ENCODE results near the gene RNF141. TPM values are rescaled to one million over a fixed set of nuclear protein-coding genes. Genes with fewer than 3 reads are reported as not detected.

RNF141 gene
- total RNA-seq, 1 experiment from 2014 or later = 31.7 TPM

GRCh38 chr11:10565493-10565892 lies 24.5 kb upstream of the RNF141 start:
- in situ Hi-C loops (cut with HindIII; ENCODE audit: low pct_unique_long_range_greater_than_20kb, low sequenced_read_pairs) = no loop called here
- no peak for DNase-seq (ENCODE audit: low read depth, low spot score)

GRCh38 chr11:10564696-10565318 lies 23.8 kb upstream of the RNF141 start:
- in situ Hi-C loops (cut with HindIII; ENCODE audit: low pct_unique_long_range_greater_than_20kb, low sequenced_read_pairs) = no loop called here
- no peak for DNase-seq (ENCODE audit: low read depth, low spot score)

GRCh38 chr11:10564030-10564429 lies 23.0 kb upstream of the RNF141 start:
- no peak for DNase-seq (ENCODE audit: low read depth, low spot score)
- in situ Hi-C loops (cut with HindIII; ENCODE audit: low pct_unique_long_range_greater_than_20kb, low sequenced_read_pairs) = no loop called here

GRCh38 chr11:10561947-10562346 lies 21.0 kb upstream of the RNF141 start:
- in situ Hi-C loops (cut with HindIII; ENCODE audit: low pct_unique_long_range_greater_than_20kb, low sequenced_read_pairs) = no loop called here
- DNase-seq (ENCODE audit: low read depth, low spot score) = no peak

DNA sequence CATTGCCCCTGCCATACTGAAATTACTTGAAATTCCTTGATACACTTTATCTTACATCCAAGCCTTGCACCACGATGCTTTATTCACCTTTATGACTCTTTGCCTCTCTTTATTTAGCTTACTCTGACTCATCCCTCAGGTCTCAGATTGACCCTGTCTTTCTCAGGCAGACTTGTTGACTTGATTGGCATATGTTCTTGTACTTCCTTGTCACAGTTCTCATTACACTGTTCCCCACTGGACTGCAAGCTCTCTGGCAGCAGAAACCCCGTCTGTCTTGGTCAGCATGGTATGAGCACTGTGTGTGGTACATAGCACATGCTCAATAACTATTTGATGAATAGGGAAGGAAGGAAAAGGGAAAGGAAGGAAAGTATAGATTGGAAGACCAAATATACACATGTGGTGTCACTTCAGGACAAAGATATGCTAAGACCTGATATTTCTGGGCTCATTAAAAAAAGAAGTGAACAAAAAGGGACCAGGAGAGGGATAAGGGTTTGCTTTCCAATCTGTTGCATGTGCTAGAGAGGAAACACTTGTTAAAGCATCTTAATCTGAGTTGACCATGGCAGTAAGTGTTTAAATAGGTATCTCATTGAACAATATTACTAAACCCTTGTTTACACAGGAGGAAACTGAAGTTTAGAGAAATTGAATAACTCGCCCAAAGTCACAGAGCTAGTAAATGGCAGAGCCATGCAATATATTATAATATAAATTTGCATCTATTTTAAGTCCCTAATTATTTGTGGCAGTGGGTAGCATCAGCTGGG lies 20.2 kb upstream of the RNF141 start:
- no peak for DNase-seq (ENCODE audit: low read depth, low spot score)
- in situ Hi-C loops (cut with HindIII; ENCODE audit: low pct_unique_long_range_greater_than_20kb, low sequenced_read_pairs) = no loop called here

DNA sequence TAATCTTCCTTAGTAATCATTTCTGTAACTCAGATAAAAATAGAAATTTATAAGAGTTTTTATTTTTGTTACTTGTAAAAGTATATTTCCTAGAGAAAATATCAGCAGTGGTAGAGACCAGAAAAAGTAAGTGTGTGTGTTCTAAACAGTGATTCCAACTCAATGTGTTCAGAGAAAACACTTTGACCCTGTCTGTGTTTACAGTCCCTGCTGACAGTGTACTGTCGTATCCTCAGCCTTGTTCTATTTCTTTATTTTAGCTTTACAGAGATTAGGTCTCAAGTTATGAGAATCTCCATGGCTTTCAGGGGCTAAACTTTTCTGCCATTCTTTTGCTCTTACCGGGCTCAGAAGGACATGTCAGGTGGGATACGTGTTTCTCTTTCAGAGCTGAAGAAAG lies 17.3 kb upstream of the RNF141 start:
- in situ Hi-C loops (cut with HindIII; ENCODE audit: low pct_unique_long_range_greater_than_20kb, low sequenced_read_pairs) = no loop called here
- DNase-seq (ENCODE audit: low read depth, low spot score) = no peak

GRCh38 chr11:10556590-10556989 lies 15.6 kb upstream of the RNF141 start:
- in situ Hi-C loops (cut with HindIII; ENCODE audit: low pct_unique_long_range_greater_than_20kb, low sequenced_read_pairs) = no loop called here
- DNase-seq (ENCODE audit: low read depth, low spot score) = no peak

- in situ Hi-C loops (cut with HindIII; ENCODE audit: low pct_unique_long_range_greater_than_20kb, low sequenced_read_pairs) = no loop called here
- no peak for DNase-seq (ENCODE audit: low read depth, low spot score)
Measured at GRCh38 chr11:10551845-10552352, 10.9 kb upstream of the RNF141 start.

- in situ Hi-C loops (cut with HindIII; ENCODE audit: low pct_unique_long_range_greater_than_20kb, low sequenced_read_pairs) = no loop called here
- no peak for DNase-seq (ENCODE audit: low read depth, low spot score)
Measured at GRCh38 chr11:10551290-10551592, 10.3 kb upstream of the RNF141 start.

- DNase-seq (ENCODE audit: low read depth, low spot score) = no peak
- in situ Hi-C loops (cut with HindIII; ENCODE audit: low pct_unique_long_range_greater_than_20kb, low sequenced_read_pairs) = no loop called here
Measured at GRCh38 chr11:10550503-10551289, 9.7 kb upstream of the RNF141 start.

GRCh38 chr11:10544491-10545465 lies 3.8 kb upstream of the RNF141 start:
- no peak for DNase-seq (ENCODE audit: low read depth, low spot score)
- in situ Hi-C loops (cut with HindIII; ENCODE audit: low pct_unique_long_range_greater_than_20kb, low sequenced_read_pairs) = no loop called here

DNA sequence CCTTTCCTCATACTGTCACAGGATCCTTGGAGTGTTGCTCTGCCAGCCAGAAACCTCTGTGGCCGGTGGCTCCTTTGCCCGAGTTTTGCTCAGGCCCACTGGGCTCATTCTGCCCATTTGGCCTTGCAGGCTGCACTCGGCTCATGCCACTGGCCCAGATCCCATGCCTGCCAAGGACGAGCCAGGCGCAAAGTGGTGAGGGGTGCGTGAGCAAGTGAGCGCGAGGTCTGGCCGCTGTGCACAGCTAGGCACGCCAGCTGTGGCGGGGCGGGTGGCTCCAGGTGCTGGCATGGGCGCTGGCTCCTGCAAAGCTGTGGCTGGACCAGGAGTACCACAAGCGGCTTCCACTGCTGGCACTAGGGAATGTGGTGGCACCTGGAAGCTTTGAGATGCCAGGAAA lies 2.8 kb upstream of the RNF141 start:
- in situ Hi-C loops (cut with HindIII; ENCODE audit: low pct_unique_long_range_greater_than_20kb, low sequenced_read_pairs) = no loop called here
- no peak for DNase-seq (ENCODE audit: low read depth, low spot score)

- DNase-seq (ENCODE audit: low read depth, low spot score) = no peak
- in situ Hi-C loops (cut with HindIII; ENCODE audit: low pct_unique_long_range_greater_than_20kb, low sequenced_read_pairs) = no loop called here
Measured at GRCh38 chr11:10542776-10543175, 1.8 kb upstream of the RNF141 start.

DNA sequence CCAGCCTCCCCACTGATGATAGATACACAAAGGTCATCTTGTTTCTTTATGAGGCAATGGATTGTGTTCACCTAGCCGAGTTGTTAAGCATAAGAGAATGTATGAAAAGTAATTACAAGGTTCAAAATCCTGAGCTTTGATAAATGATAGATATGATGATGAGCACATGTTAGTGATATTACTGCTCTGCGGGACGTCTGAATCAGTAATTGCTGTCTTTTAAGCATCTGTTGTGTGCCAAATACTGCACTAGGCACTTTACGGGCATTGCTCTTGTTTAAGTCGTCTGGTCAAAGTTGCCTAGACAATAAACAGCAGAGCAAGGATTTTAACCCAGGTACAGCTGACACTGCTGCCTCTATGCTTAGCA lies 559 bp upstream of the RNF141 start:
- DNase-seq (ENCODE audit: low read depth, low spot score) = no peak
- in situ Hi-C loops (cut with HindIII; ENCODE audit: low pct_unique_long_range_greater_than_20kb, low sequenced_read_pairs) = no loop called here

DNA sequence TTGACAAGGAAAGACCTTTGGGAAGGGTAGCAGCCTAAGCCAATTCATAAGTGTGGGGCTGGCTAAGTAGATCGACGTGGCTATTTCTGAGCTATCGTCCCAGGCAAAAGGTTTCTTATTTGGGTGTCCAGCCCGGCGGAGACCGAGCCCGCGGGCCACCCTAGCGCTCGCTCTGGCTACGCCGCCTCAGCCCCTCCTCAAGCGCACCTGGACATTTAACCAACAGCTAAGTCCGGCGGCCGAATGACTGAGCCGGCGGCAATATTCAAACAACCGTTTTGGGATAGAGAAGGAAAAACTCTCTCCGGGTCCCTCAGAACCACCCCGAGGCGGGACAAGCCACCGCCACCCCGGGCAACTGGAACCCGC lies 457 bp downstream of the RNF141 start:
- DNase-seq (ENCODE audit: low read depth, low spot score) = no peak
- in situ Hi-C loops (cut with HindIII; ENCODE audit: low pct_unique_long_range_greater_than_20kb, low sequenced_read_pairs) = no loop called here

DNA sequence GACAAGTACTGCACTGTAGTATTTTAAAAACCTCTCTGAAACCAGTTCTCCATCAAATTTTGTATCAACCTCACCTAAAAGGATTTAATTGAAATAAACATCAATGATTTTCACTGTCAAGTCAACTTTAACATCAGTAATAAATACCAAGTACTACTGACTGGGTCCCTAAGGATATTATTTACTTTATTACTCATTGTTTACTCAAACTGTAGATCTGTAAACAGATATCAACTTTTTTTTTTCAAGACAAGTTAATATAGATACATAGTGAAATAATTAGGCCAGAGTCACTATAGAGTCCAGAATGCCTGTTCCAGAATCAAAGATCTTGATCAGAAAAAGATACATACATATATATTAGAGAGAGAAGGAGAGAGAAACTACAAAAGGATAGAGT lies 1.6 kb downstream of the RNF141 start:
- in situ Hi-C loops (cut with HindIII; ENCODE audit: low pct_unique_long_range_greater_than_20kb, low sequenced_read_pairs) = no loop called here
- DNase-seq (ENCODE audit: low read depth, low spot score) = no peak

DNA sequence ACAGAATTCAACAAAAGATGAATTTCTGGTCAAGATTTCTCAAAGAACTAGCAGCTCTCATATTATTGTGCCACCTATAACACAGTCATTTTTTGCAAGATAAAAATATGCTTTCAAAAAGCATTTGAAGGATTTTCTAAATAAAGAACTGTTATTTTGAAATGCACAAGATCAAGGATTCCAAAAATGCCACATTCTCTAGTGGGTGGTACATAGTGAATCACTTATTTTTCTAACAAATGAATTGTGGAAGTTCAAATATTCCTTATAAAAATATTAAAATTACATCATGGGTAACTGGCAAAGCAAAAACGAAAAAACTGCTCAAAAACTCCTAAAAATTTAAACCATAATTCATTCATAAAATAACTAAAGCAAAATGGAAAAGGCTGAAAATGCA lies 2.1 kb downstream of the RNF141 start:
- no peak for DNase-seq (ENCODE audit: low read depth, low spot score)
- in situ Hi-C loops (cut with HindIII; ENCODE audit: low pct_unique_long_range_greater_than_20kb, low sequenced_read_pairs) = no loop called here

DNA sequence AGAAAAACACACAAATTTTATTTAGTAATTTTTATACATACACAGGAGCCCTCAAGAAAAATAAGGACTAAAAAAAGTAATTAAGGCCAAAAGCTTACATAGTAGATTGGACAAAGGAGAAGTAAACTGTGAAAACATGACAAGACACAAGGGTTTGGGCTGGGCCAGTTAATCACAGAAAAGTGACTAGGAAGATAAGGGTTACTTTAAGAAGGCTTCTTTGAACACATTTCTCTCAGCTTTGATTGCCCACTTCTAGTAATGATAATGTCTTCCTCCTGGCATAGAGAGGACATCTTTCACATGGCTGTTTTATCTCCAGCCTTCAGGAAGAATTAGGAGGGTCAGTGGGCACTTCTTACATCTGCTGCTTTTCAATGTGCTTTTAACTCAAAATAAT lies 3.4 kb downstream of the RNF141 start:
- in situ Hi-C loops (cut with HindIII; ENCODE audit: low pct_unique_long_range_greater_than_20kb, low sequenced_read_pairs) = no loop called here
- DNase-seq (ENCODE audit: low read depth, low spot score) = no peak
